SK-N-SH (cell line): ENCODE measurements around the gene DZIP3. TPM values are rescaled to one million over a fixed set of nuclear protein-coding genes. Genes with fewer than 3 reads are reported as not detected.

Experiments
- CTCF ChIA-PET: fragments of 300-600, 350-600 bp; formaldehyde crosslinking; extraction: SDS; loops from one replicate; lab custom pipeline; 2021; lab: Yijun Ruan, JAX
- POLR2A ChIA-PET: fragments of 350-600 bp; sonication (Branson Sonifier 250); formaldehyde crosslinking; extraction: SDS; loops from one replicate; lab custom pipeline; 2020; ENCODE audit warnings: antibody characterized with exemption, inconsistent platforms; lab: Yijun Ruan, JAX
- DNase-seq: peaks from one replicate; pipeline ENCODE4 v3.0.0; 2012
- H2AFZ ChIP-seq: fragments of 200-600 bp; sonication (generic); 2 replicates; pipeline ENCODE4 v1.8.1; 2016; ENCODE audit warnings: antibody characterized with exemption, mild to moderate bottlenecking, low read depth
- H3F3A ChIP-seq: fragments of 200-600 bp; sonication (generic); replicated peaks from 2 replicates; pipeline ENCODE3; 2016; ENCODE audit warnings: antibody characterized with exemption, mild to moderate bottlenecking; ENCODE audit not compliant: insufficient read depth
- H3K27ac ChIP-seq, 2 experiments: fragments of 200-500 bp in 1 of 2; fragments of 200-600 bp in 1 of 2; sonication (Bioruptor generic) in 1 of 2; sonication (generic), shearing (Covaris generic) in 1 of 2; 2 replicates each; pipeline versions ENCODE4 v1.5.1 to v1.6.1; 2014 to 2016; ENCODE audit warnings: low read depth in 2 of 2, inconsistent platforms in 1 of 2, low read length in 1 of 2, mild to moderate bottlenecking in 1 of 2, mixed read lengths in 1 of 2
- H3K27me3 ChIP-seq: fragments of 200-600 bp; sonication (generic), shearing (Covaris generic); 2 replicates; pipeline ENCODE4 v1.6.1; 2016; ENCODE audit warnings: mixed run types; ENCODE audit not compliant: insufficient read depth
- H3K36me3 ChIP-seq, 2 experiments: fragments of 200-500 bp in 1 of 2; fragments of 200-600 bp in 1 of 2; sonication (Bioruptor generic) in 1 of 2; sonication (generic) in 1 of 2; replicated peaks in 1 of 2; 2 replicates each; pipeline versions ENCODE3 to v1.5.1; 2014 to 2016; ENCODE audit warnings: low read length in 1 of 2, mild to moderate bottlenecking in 1 of 2; ENCODE audit not compliant: insufficient read depth in 2 of 2, control insufficient read depth in 1 of 2
- H3K4me1 ChIP-seq, 2 experiments: fragments of 200-500 bp in 1 of 2; fragments of 200-600 bp in 1 of 2; sonication (Bioruptor generic) in 1 of 2; sonication (generic), shearing (Covaris generic) in 1 of 2; 2 replicates each; pipeline versions ENCODE4 v1.5.1 to v1.6.1; 2014 to 2016; ENCODE audit warnings: low read depth in 1 of 2, low read length in 1 of 2, mixed run types in 1 of 2; ENCODE audit not compliant: insufficient read depth in 2 of 2, control insufficient read depth in 1 of 2
- H3K4me2 ChIP-seq: fragments of 200-600 bp; sonication (generic), shearing (Covaris generic); 2 replicates; pipeline ENCODE4 v1.6.1; 2017; ENCODE audit warnings: mixed run types
- H3K4me3 ChIP-seq, 2 experiments: fragments of 200-500 bp in 1 of 2; fragments of 200-600 bp in 1 of 2; sonication (Bioruptor generic) in 1 of 2; sonication (generic), shearing (Covaris generic) in 1 of 2; 2 replicates each; pipeline versions ENCODE4 v1.5.1 to v1.8.1; 2014 to 2016; ENCODE audit warnings: low read depth in 2 of 2, inconsistent platforms in 1 of 2, low read length in 1 of 2, mild to moderate bottlenecking in 1 of 2, mixed read lengths in 1 of 2, moderate library complexity in 1 of 2
- H3K79me2 ChIP-seq: fragments of 200-600 bp; sonication (generic); 2 replicates; pipeline ENCODE4 v1.8.1; 2017; ENCODE audit warnings: mild to moderate bottlenecking; ENCODE audit not compliant: insufficient read depth
- H3K9ac ChIP-seq: fragments of 200-600 bp; sonication (generic); 2 replicates; pipeline ENCODE4 v1.6.1; 2017; ENCODE audit warnings: mixed run types
- H3K9me2 ChIP-seq: fragments of 200-600 bp; sonication (generic); 2 replicates; pipeline ENCODE4 v1.6.1; 2017; ENCODE audit warnings: mixed run types
- H3K9me3 ChIP-seq: fragments of 200-600 bp; sonication (generic); 2 replicates; pipeline ENCODE4 v1.6.1; 2017; ENCODE audit warnings: mixed run types, mild to moderate bottlenecking, moderate library complexity
- H4K20me1 ChIP-seq: fragments of 200-600 bp; sonication (generic); 2 replicates; pipeline ENCODE4 v1.6.1; 2017; ENCODE audit warnings: mild to moderate bottlenecking, mixed run types; ENCODE audit not compliant: insufficient read depth
- CHD2 ChIP-seq: fragments of 150-350 bp; IDR thresholded peaks from 2 replicates; pipeline ENCODE4 v1.6.1; 2018; ENCODE audit warnings: low read length; ENCODE audit not compliant: partially characterized antibody
- EZH2phosphoT487 ChIP-seq: fragments of 200-600 bp; sonication (generic); IDR thresholded peaks from 2 replicates; pipeline ENCODE4 v1.6.1; 2017; ENCODE audit warnings: low read depth, mixed run types, mild to moderate bottlenecking, antibody characterized with exemption, moderate library complexity, borderline replicate concordance
- FOSL2 ChIP-seq: IDR thresholded peaks from 2 replicates; pipeline ENCODE4 v1.4.0; 2012; ENCODE audit warnings: low read depth, mild to moderate bottlenecking, moderate library complexity, borderline replicate concordance
- FOXJ3 ChIP-seq: sonication (generic); formaldehyde crosslinking; IDR thresholded peaks from 2 replicates; pipeline ENCODE4 v1.5.1; 2020; ENCODE audit warnings: mild to moderate bottlenecking, missing genetic modification reagents
- FOXM1 ChIP-seq: IDR thresholded peaks from 2 replicates; pipeline ENCODE4 v1.4.0; 2012; ENCODE audit warnings: low read depth, mild to moderate bottlenecking
- GATA2 ChIP-seq: sonication (generic); formaldehyde crosslinking; IDR thresholded peaks from 2 replicates; pipeline ENCODE4 v1.5.0; 2020; ENCODE audit warnings: mild to moderate bottlenecking, missing genetic modification reagents
- MEF2A ChIP-seq: IDR thresholded peaks from 2 replicates; pipeline ENCODE4 v1.4.0; 2012; ENCODE audit warnings: low read depth, borderline replicate concordance
- MXI1 ChIP-seq: IDR thresholded peaks from 2 replicates; pipeline ENCODE4 v1.6.1; 2012; ENCODE audit warnings: mild to moderate bottlenecking, low read depth, low read length, improper control_type of control experiment
- NRF1 ChIP-seq: IDR thresholded peaks from 2 replicates; pipeline ENCODE4 v1.6.1; 2012; ENCODE audit warnings: low read depth, mild to moderate bottlenecking, low read length
- RXRA ChIP-seq: IDR thresholded peaks from 2 replicates; pipeline ENCODE4 v1.4.0; 2012; ENCODE audit warnings: low read depth, mild to moderate bottlenecking, borderline replicate concordance
- SIN3A ChIP-seq: IDR thresholded peaks from 2 replicates; pipeline ENCODE4 v1.6.1; 2012; ENCODE audit warnings: low read depth, mild to moderate bottlenecking, low read length, moderate library complexity, borderline replicate concordance
- SMC3 ChIP-seq: IDR thresholded peaks from 2 replicates; pipeline ENCODE4 v1.6.1; 2012; ENCODE audit warnings: low read depth, low read length, improper control_type of control experiment
- TCF12 ChIP-seq: IDR thresholded peaks from 2 replicates; pipeline ENCODE4 v1.4.0; 2012
- WGBS: methylation state at CpG from one replicate; pipeline ENCODE4 v1.1.6; 2017; ENCODE audit warnings: low lambda C conversion rate; 5-methylcytosine and 5-hydroxymethylcytosine counted together
- polyA plus RNA-seq, 3 experiments: library from polyadenylated mRNA; depleted of rRNA; stranded (reverse); fragments of >200 nt; gene quantifications; 2 replicates each; pipeline ENCODE4 v1.2.3, GENCODE V29; 2012
- TF ChIP-seq, protein P1 (sequence below): IDR thresholded peaks from 2 replicates; pipeline ENCODE4 v1.4.0; 2012; ENCODE audit warnings: low read depth
- TF ChIP-seq, protein P2 (sequence below): fragments of 150-350 bp; IDR thresholded peaks from 2 replicates; pipeline ENCODE4 v1.6.1; 2017; ENCODE audit warnings: antibody characterized with exemption, low read length, low read depth, borderline replicate concordance

DZIP3 gene
- polyA plus RNA-seq, 1 of the 3 experiments (the other 2 are of a cell fraction) = 6.3 TPM

DNA sequence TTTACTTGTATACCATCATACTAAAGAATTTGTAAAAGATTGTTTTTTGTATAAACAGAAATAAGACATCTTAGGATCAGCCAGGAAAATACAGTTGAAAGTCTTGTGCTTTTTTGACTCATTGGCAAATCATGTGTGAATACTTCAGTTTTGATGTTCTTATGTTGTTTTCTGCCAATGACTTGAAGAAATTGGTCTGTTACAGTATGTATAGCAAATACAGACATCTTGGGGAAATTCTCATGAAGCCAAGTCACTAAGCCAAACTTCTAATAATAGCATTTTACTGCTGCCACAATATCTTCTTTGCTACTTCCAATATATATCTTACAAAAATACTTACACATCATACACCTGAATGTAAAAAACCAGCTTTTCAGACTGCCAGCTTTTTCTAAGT, 83.2 kb downstream of the DZIP3 start:
- Histone ChIP-seq H4K20me1 (no peaks in the 10 kb centered on the region), H3K9me3 (no peaks in the 10 kb centered on the region), H2AFZ (no peak overlapping the region), H3K4me2 (no peak overlapping the region), H3K36me3 (peaks cover 29 to 51% of the 10 kb centered on the region in 2 experiments), H3K27me3 (no peaks in the 10 kb centered on the region), H3K4me3 (no peak overlapping the region), H3K27ac (no peak overlapping the region), H3F3A (no peaks in the 10 kb centered on the region), H3K9me2 (no peaks in the 10 kb centered on the region), H3K4me1 (no peaks in the 10 kb centered on the region; a peak in 1 of 4 replicates), H3K79me2 (no peaks in the 10 kb centered on the region), H3K9ac (no peak overlapping the region)
- TF ChIP-seq FOSL2 (no peak), NRF1 (no peak), SIN3A (no peak), MEF2A (no peak), MXI1 (no peak), FOXM1 (no peak), SMC3 (no peak), GATA2 (CRISPR knock-in tag) (no peak), EZH2phosphoT487 (no peak), FOXJ3 (CRISPR knock-in tag) (no peak)
- TF ChIP-seq, protein P1, sequence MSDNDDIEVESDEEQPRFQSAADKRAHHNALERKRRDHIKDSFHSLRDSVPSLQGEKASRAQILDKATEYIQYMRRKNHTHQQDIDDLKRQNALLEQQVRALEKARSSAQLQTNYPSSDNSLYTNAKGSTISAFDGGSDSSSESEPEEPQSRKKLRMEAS = no peak
- TF ChIP-seq, protein P2, sequence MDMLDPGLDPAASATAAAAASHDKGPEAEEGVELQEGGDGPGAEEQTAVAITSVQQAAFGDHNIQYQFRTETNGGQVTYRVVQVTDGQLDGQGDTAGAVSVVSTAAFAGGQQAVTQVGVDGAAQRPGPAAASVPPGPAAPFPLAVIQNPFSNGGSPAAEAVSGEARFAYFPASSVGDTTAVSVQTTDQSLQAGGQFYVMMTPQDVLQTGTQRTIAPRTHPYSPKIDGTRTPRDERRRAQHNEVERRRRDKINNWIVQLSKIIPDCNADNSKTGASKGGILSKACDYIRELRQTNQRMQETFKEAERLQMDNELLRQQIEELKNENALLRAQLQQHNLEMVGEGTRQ = no peak
- POLR2A ChIA-PET = no interaction called here
- no peak for DNase-seq
- CTCF ChIA-PET = interaction anchor here (1.2 to 11.8 kb wide), 3 partner anchors 9 to 244 kb away, joined by 4 to 199 read pairs (median 21); no protein-coding TSS in a partner anchor

DNA sequence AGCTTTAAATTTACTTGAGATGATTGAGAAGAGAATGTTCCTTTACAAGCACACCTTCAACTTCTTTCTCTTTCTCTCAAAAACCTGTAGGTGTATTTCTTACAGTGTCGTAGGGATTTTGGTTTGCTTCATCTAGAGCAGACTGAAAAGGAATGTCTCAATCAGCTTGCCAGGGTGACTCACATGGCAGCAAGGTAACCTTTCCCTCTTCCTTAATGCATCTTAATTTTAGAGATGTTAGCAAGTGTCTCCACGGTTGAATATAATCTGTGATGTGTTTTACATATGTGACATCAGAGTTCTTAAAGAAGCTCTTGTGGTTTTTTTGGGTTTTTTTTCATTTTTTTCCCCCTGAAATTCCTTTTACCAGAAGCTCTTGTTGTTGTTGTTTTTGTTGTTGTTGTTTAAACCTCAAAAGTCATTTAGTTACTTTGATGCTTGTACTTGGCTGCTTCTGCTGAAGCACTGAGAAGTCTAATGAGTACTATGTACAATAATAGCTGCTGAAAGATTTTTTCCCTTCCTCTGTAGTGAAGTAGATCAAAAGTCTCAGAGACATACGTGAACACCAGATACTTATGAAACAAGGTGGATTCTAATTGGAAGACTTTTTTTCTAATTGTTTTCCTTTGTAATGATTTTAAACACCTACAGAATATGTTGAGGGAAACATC, 84.6 kb downstream of the DZIP3 start:
- no peaks in the 10 kb centered on the region; a peak in 1 of 4 replicates for H3K4me1 ChIP-seq
- no peaks in the 10 kb centered on the region for H3K9me3 ChIP-seq
- H3K4me3 ChIP-seq = no peak overlapping the region
- peaks cover 35 to 58% of the 10 kb centered on the region in 2 experiments for H3K36me3 ChIP-seq
- H3K27me3 ChIP-seq = no peaks in the 10 kb centered on the region
- no peak overlapping the region for H3K9ac ChIP-seq
- no peaks in the 10 kb centered on the region for H4K20me1 ChIP-seq
- TF ChIP-seq CHD2 (no peak), TCF12 (no peak), RXRA (no peak), SIN3A (no peak)
- H3K9me2 ChIP-seq = no peaks in the 10 kb centered on the region
- 85% methylated on average over 3 of the region's 3 CpGs for WGBS
- no peak overlapping the region for H3K27ac ChIP-seq
- H2AFZ ChIP-seq = no peak overlapping the region
- ChIA-PET CTCF (interaction anchor here (1.1 to 3.8 kb wide), 3 partner anchors 11 to 241 kb away, joined by 3 to 21 read pairs (median 14); no protein-coding TSS in a partner anchor), POLR2A (no interaction called here)
- no peak overlapping the region for H3K4me2 ChIP-seq
- DNase-seq = no peak
- H3F3A ChIP-seq = no peaks in the 10 kb centered on the region
- no peaks in the 10 kb centered on the region for H3K79me2 ChIP-seq
